K562 (cell line): ENCODE data around the gene ANXA2. TPM values are rescaled to one million over a fixed set of nuclear protein-coding genes. Genes with fewer than 3 reads are reported as not detected.

ENCODE experiments used
- ATAC-seq: fragments of 200-7000 bp; cut with Tn5 transposase; 3 replicates; pipeline ENCODE4 v1.9.1; 2020; ENCODE audit warnings: moderate library complexity
- BruUV-seq: library from RNA; stranded (reverse); fragments of 400-500 nt; replicated peaks from 2 replicates; lab custom pipeline; 2021; lab: Mats Ljungman, UMichigan
- CTCF ChIA-PET: fragments of 300-600 bp; formaldehyde crosslinking; extraction: SDS; loops from one replicate; lab custom pipeline; 2021; ENCODE audit warnings: low intra/inter-chr PET ratio; lab: Yijun Ruan, JAX
- POLR2A ChIA-PET: fragments of 300-600, 350-650 bp; sonication (Branson Sonifier 250); formaldehyde crosslinking; extraction: SDS; loops from one replicate; lab custom pipeline; 2021; ENCODE audit warnings: antibody characterized with exemption, inconsistent platforms; lab: Yijun Ruan, JAX
- DNase-seq, 4 experiments: peaks; one replicate each; pipeline versions ENCODE4 v3.0.0 to v3.0.0-alpha.2; 2011 to 2018; ENCODE audit warnings: low spot score in 3 of 4, mixed read lengths in 3 of 4; ENCODE audit errors: extremely low read depth in 1 of 4
- FAIRE-seq: peaks from 2 replicates; lab custom pipeline; 2011; peaks lifted over from hg19 to GRCh38; lab: Jason Lieb, UNC
- H2AFZ ChIP-seq: 2 replicates; pipeline ENCODE4 v1.6.0; 2011; ENCODE audit warnings: low read depth, low read length, control low read depth, inconsistent platforms
- H3K27ac ChIP-seq: fragments of 200-600 bp; 3 replicates; pipeline ENCODE4 v1.8.0; 2011; ENCODE audit warnings: low read depth, mild to moderate bottlenecking, control low read depth, inconsistent platforms, low read length, moderate library complexity, mixed read lengths; ENCODE audit errors: extremely low read depth
- H3K27me3 ChIP-seq, 2 experiments: fragments of 300-600 bp in 1 of 2; 2 replicates in 1 of 2; 3 replicates in 1 of 2; pipeline versions ENCODE4 v1.6.0 to v1.8.0; 2011; ENCODE audit warnings: inconsistent platforms in 2 of 2, low read length in 2 of 2, mild to moderate bottlenecking in 1 of 2, mixed read lengths in 1 of 2, moderate library complexity in 1 of 2; ENCODE audit not compliant: control insufficient read depth in 2 of 2, insufficient read depth in 2 of 2
- H3K36me3 ChIP-seq: fragments of 300-600 bp; 3 replicates; pipeline ENCODE4 v1.8.0; 2011; ENCODE audit warnings: mild to moderate bottlenecking, low read length, inconsistent platforms; ENCODE audit not compliant: control insufficient read depth, insufficient read depth
- H3K4me1 ChIP-seq, 2 experiments: fragments of 200-600 bp in 1 of 2; replicated peaks in 1 of 2; 2 replicates in 1 of 2; 3 replicates in 1 of 2; pipeline versions ENCODE4 v1.5.1 to v1.8.0; 2011; ENCODE audit warnings: inconsistent platforms in 2 of 2, low read length in 2 of 2, mild to moderate bottlenecking in 1 of 2, mixed read lengths in 1 of 2, moderate library complexity in 1 of 2; ENCODE audit not compliant: control insufficient read depth in 2 of 2, insufficient read depth in 2 of 2
- H3K4me2 ChIP-seq: 2 replicates; pipeline ENCODE4 v1.6.1; 2011; ENCODE audit warnings: low read length, control low read depth, inconsistent platforms, mixed read lengths; ENCODE audit not compliant: insufficient read depth
- H3K4me3 ChIP-seq: fragments of 200-600 bp; sonication (generic), shearing (Covaris generic); 2 replicates; pipeline ENCODE4 v1.5.1; 2016; ENCODE audit warnings: control low read depth, inconsistent platforms
- H3K79me2 ChIP-seq: fragments of 200-600 bp; 3 replicates; pipeline ENCODE4 v1.8.0; 2011; ENCODE audit warnings: low read length, inconsistent platforms; ENCODE audit not compliant: control insufficient read depth, insufficient read depth
- H3K9ac ChIP-seq, 2 experiments: 2 replicates each; pipeline versions ENCODE4 v1.6.0 to v1.6.1; 2011; ENCODE audit warnings: low read depth in 2 of 2, low read length in 2 of 2, control low read depth in 1 of 2, inconsistent platforms in 1 of 2, mild to moderate bottlenecking in 1 of 2, mixed read lengths in 1 of 2; ENCODE audit not compliant: insufficient read depth in 1 of 2
- H3K9me1 ChIP-seq: one replicate; pipeline ENCODE4 v1.6.0; 2011; ENCODE audit warnings: inconsistent platforms, mild to moderate bottlenecking, low read length, moderate library complexity; ENCODE audit not compliant: control insufficient read depth, insufficient read depth
- H3K9me3 ChIP-seq: replicated peaks from 2 replicates; pipeline ENCODE4 v1.5.1; 2011; ENCODE audit warnings: low read depth, low read length, inconsistent platforms; ENCODE audit not compliant: control insufficient read depth, insufficient read depth
- H4K20me1 ChIP-seq: replicated peaks from 2 replicates; pipeline ENCODE4 v1.6.1; 2011; ENCODE audit warnings: low read length, inconsistent platforms, mixed read lengths; ENCODE audit not compliant: control insufficient read depth, insufficient read depth
- CAMTA2 ChIP-seq: fragments of 250-450 bp; sonication (Bioruptor Pico); conservative IDR thresholded peaks from 2 replicates; pipeline ENCODE4 v1.5.1; 2022
- DDX20 ChIP-seq: fragments of 450-650 bp; IDR thresholded peaks from 2 replicates; pipeline ENCODE4 v1.6.1; 2016; ENCODE audit warnings: missing genetic modification characterization, low read depth, mild to moderate bottlenecking, missing compliant biosample characterization, moderate library complexity
- ERF ChIP-seq: fragments of 450-650 bp; formaldehyde crosslinking; IDR thresholded peaks from 2 replicates; pipeline ENCODE4 v1.4.0; 2020; ENCODE audit warnings: mild to moderate bottlenecking, mixed read lengths
- POLR2AphosphoS2 ChIP-seq: IDR thresholded peaks from 2 replicates; pipeline ENCODE4 v1.6.1; 2012; ENCODE audit warnings: low read length, improper control_type of control experiment
- RHOXF2B ChIP-seq: fragments of 250-450 bp; sonication (Bioruptor Pico); conservative IDR thresholded peaks from 2 replicates; pipeline ENCODE4 v1.5.1; 2021
- SPI1 ChIP-seq: IDR thresholded peaks from 2 replicates; pipeline ENCODE4 v1.6.1; 2011; ENCODE audit warnings: low read depth, low read length, control low read depth, borderline replicate concordance
- ZNF121 ChIP-seq: sonication (generic); formaldehyde crosslinking; conservative IDR thresholded peaks from 2 replicates; pipeline ENCODE4 v1.8.0; 2022; ENCODE audit warnings: missing genetic modification reagents
- ZNF140 ChIP-seq: fragments of 250-450 bp; sonication (Bioruptor Pico); IDR thresholded peaks from 2 replicates; pipeline ENCODE4 v1.8.0; 2021; ENCODE audit warnings: moderate library complexity, mild to moderate bottlenecking, inconsistent platforms
- ZNF212 ChIP-seq: fragments of 450-650 bp; formaldehyde crosslinking; IDR thresholded peaks from 2 replicates; pipeline ENCODE4 v1.4.0; 2020; ENCODE audit warnings: mild to moderate bottlenecking
- WGBS: fragments of 100-300 bp; shearing (Covaris generic); methylation state at CpG from one replicate; pipeline ENCODE4 v1.1.6; 2016; ENCODE audit warnings: low coverage, mixed read lengths; ENCODE audit not compliant: insufficient coverage; ENCODE audit errors: missing lambda C conversion rate; 5-methylcytosine and 5-hydroxymethylcytosine counted together
- in situ Hi-C: fragments of 300-500 bp; cut with MboI; formaldehyde crosslinking; loops from 4 replicates; pipeline ENCODE4 v1.15.0; 2018; ENCODE audit warnings: inconsistent platforms, mixed read lengths
- intact Hi-C: fragments of 100-400 bp; cut with micrococcal nuclease; formaldehyde crosslinking; loops from 2 replicates; pipeline ENCODE4 v1.14.2; 2022
- polyA plus RNA-seq, 8 experiments: library from polyadenylated mRNA; depleted of rRNA in 4 of 8; stranded (reverse) in 5 of 8; unstranded in 3 of 8; fragments of >200 nt; fragmentation: Nextera tagmentation in 2 of 8; fragmentation: Illumina TruSeq in 1 of 8; extraction: Ambion mirVana in 2 of 8; extraction: Trizol in 1 of 8; gene quantifications; 2 replicates each; pipeline versions ENCODE4 v1.2.1 to v1.2.3, GENCODE V29; 2011 to 2014; ENCODE audit warnings: inconsistent platforms in 1 of 8, missing spikeins in 1 of 8
- total RNA-seq, 7 experiments: library from RNA; depleted of rRNA in 6 of 7; stranded (reverse); fragments of >200 nt in 6 of 7; fragmentation: Illumina TruSeq in 2 of 7; extraction: Trizol in 2 of 7; gene quantifications; 2 replicates each; pipeline versions ENCODE4 v1.2.1 to v1.2.3, GENCODE V29; 2011 to 2021; ENCODE audit warnings: low replicate concordance in 1 of 7
- TF ChIP-seq, protein P1 (sequence below): IDR thresholded peaks from 2 replicates; pipeline ENCODE4 v1.6.1; 2011; ENCODE audit warnings: borderline replicate concordance, low read depth, mild to moderate bottlenecking, moderate library complexity, low read length; ENCODE audit not compliant: insufficient read depth, poor library complexity, severe bottlenecking

Gene ANXA2
- total and polyA plus RNA-seq, 9 of the 15 experiments (the other 6 are each of a cell fraction or from before 2014, with no cell fraction given), result 301 to 1,102 (median 452) TPM

DNA sequence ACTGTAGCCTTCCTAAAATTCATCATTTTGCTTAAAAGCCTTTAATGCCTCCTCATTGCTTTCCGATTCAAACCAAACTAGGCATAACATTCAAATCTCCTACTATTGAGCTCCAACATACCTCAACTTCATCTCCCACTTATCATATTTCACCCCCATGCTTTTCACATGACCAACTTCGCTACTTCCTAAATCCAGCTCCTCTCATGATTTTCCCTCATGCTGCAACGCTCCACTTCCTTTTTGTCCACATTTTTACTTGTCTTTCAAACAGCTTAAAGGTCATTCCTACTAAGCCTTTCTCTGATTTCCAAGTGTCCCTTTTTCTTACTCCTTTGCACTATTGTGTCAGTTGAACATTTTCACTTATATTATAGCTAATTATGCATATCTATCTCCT, 20.3 kb upstream of the ANXA2 start:
- no peak for FAIRE-seq
- POLR2A ChIA-PET, result interaction anchor here (0.7 to 2.7 kb wide), 7 partner anchors 17 to 58 kb away, joined by 3 to 7 read pairs (median 3); partner anchors contain the start of gene ANXA2
- H3K36me3 ChIP-seq, result peaks cover 14% of the 10 kb centered on the region; the same call in 1 of the 3 replicates
- TF ChIP-seq POLR2AphosphoS2, result peak; percentile 33; the same call in 1 of the 2 replicates
- no peak for TF ChIP-seq ERF
- TF ChIP-seq, protein P1, sequence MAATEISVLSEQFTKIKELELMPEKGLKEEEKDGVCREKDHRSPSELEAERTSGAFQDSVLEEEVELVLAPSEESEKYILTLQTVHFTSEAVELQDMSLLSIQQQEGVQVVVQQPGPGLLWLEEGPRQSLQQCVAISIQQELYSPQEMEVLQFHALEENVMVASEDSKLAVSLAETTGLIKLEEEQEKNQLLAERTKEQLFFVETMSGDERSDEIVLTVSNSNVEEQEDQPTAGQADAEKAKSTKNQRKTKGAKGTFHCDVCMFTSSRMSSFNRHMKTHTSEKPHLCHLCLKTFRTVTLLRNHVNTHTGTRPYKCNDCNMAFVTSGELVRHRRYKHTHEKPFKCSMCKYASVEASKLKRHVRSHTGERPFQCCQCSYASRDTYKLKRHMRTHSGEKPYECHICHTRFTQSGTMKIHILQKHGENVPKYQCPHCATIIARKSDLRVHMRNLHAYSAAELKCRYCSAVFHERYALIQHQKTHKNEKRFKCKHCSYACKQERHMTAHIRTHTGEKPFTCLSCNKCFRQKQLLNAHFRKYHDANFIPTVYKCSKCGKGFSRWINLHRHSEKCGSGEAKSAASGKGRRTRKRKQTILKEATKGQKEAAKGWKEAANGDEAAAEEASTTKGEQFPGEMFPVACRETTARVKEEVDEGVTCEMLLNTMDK, result no peak
- no peak for TF ChIP-seq RHOXF2B
- TF ChIP-seq ZNF121 (CRISPR knock-in tag), result no peak
- TF ChIP-seq ZNF212 (CRISPR knock-in tag), result no peak
- TF ChIP-seq CAMTA2 (CRISPR knock-in tag), result no peak
- no peak for TF ChIP-seq DDX20 (tag)
- peak; percentile 61; the same call in 1 of the 2 replicates for TF ChIP-seq SPI1
- TF ChIP-seq ZNF140, result no peak
- TF ChIP-seq, all 486 proteins: peak for 2
- CTCF ChIA-PET, result no interaction called here
- Histone ChIP-seq H3K4me3 (no peak overlapping the region), H3K9ac (no peak overlapping the region), H4K20me1 (no peaks in the 10 kb centered on the region), H3K79me2 (no peaks in the 10 kb centered on the region), H3K27ac (no peak overlapping the region), H3K9me1 (no peaks in the 10 kb centered on the region), H3K4me1 (peaks cover 7 to 23% of the 10 kb centered on the region in 2 experiments; a peak in 3 of 5 replicates), H3K27me3 (no peaks in the 10 kb centered on the region), H2AFZ (no peak overlapping the region), H3K9me3 (no peaks in the 10 kb centered on the region), H3K4me2 (no peak overlapping the region)
- intact Hi-C loops, result no loop called here
- no TSS peak for BruUV-seq
- WGBS, result 89% methylated on average over 3 of the region's 3 CpGs
- no peak for DNase-seq
- in situ Hi-C loops, result no loop called here
- no peak for ATAC-seq
